Stimulated activated CD4-positive, alpha-beta T cell treated with anti-CD3 and anti-CD28 coated beads, TNF-alpha, amount 100 ng/mL, for 24 hours (primary cell): ENCODE measurements around the gene RBM47.

Source experiments
- DNase-seq, 3 experiments: peaks; one replicate each; pipeline ENCODE4 v3.0.0-alpha.2; 2020; ENCODE audit warnings: low read depth in 3 of 3

Gene RBM47

GRCh38 chr4:40626183-40626990, 3.3 kb downstream of the RBM47 start:
- peak in 1 of 3 experiments; percentile 11 for DNase-seq

- DNase-seq = no peak
These were observed 6.0 kb downstream of the RBM47 start for GRCh38 chr4:40623707-40624106.

GRCh38 chr4:40622913-40623312, 6.8 kb downstream of the RBM47 start:
- no peak for DNase-seq

GRCh38 chr4:40621592-40622512, 7.8 kb downstream of the RBM47 start:
- peak in 1 of 3 experiments; percentile 15 for DNase-seq

GRCh38 chr4:40621229-40621591, 8.5 kb downstream of the RBM47 start:
- DNase-seq = no peak

GRCh38 chr4:40619600-40619999, 10.1 kb downstream of the RBM47 start:
- DNase-seq = no peak

- no peak for DNase-seq
These were observed 11.8 kb downstream of the RBM47 start for GRCh38 chr4:40617872-40618271.

- DNase-seq = no peak
These were observed 15.6 kb downstream of the RBM47 start for GRCh38 chr4:40614031-40614430.

- DNase-seq = no peak
These were observed 16.2 kb downstream of the RBM47 start for GRCh38 chr4:40613456-40613855.

- DNase-seq = no peak
These were observed 16.8 kb downstream of the RBM47 start for GRCh38 chr4:40612831-40613230.

GRCh38 chr4:40612283-40612682, 17.4 kb downstream of the RBM47 start:
- no peak for DNase-seq

GRCh38 chr4:40608628-40609027, 21.0 kb downstream of the RBM47 start:
- no peak for DNase-seq

- DNase-seq = no peak
These were observed 22.4 kb downstream of the RBM47 start for GRCh38 chr4:40607221-40607620.

- DNase-seq = no peak
These were observed 23.4 kb downstream of the RBM47 start for GRCh38 chr4:40606239-40606767.

GRCh38 chr4:40603281-40603680, 26.4 kb downstream of the RBM47 start:
- DNase-seq = no peak

- DNase-seq = no peak
These were observed 28.0 kb downstream of the RBM47 start for GRCh38 chr4:40601641-40602040.

GRCh38 chr4:40600850-40601249, 28.8 kb downstream of the RBM47 start:
- no peak for DNase-seq

GRCh38 chr4:40599431-40599830, 30.2 kb downstream of the RBM47 start:
- no peak for DNase-seq

GRCh38 chr4:40596522-40596921, 33.1 kb downstream of the RBM47 start:
- no peak for DNase-seq

GRCh38 chr4:40595981-40596380, 33.7 kb downstream of the RBM47 start:
- DNase-seq = no peak

GRCh38 chr4:40594261-40595178, 35.1 kb downstream of the RBM47 start:
- DNase-seq = no peak

- no peak for DNase-seq
These were observed 37.6 kb downstream of the RBM47 start for GRCh38 chr4:40592034-40592433.
